Inflammatory macrophage treated with lipopolysaccharide for 4 hours (primary cell): Measurements from ENCODE around the gene EIF3A.
"Not testable (repeated sequence)": the region's sequence is repeated elsewhere in the genome, so short reads cannot be mapped to it uniquely, and the experiment has no call there.

Source experiments
- DNase-seq: peaks from one replicate; pipeline ENCODE4 v3.0.0-alpha.2; 2020

Gene EIF3A, protein sequence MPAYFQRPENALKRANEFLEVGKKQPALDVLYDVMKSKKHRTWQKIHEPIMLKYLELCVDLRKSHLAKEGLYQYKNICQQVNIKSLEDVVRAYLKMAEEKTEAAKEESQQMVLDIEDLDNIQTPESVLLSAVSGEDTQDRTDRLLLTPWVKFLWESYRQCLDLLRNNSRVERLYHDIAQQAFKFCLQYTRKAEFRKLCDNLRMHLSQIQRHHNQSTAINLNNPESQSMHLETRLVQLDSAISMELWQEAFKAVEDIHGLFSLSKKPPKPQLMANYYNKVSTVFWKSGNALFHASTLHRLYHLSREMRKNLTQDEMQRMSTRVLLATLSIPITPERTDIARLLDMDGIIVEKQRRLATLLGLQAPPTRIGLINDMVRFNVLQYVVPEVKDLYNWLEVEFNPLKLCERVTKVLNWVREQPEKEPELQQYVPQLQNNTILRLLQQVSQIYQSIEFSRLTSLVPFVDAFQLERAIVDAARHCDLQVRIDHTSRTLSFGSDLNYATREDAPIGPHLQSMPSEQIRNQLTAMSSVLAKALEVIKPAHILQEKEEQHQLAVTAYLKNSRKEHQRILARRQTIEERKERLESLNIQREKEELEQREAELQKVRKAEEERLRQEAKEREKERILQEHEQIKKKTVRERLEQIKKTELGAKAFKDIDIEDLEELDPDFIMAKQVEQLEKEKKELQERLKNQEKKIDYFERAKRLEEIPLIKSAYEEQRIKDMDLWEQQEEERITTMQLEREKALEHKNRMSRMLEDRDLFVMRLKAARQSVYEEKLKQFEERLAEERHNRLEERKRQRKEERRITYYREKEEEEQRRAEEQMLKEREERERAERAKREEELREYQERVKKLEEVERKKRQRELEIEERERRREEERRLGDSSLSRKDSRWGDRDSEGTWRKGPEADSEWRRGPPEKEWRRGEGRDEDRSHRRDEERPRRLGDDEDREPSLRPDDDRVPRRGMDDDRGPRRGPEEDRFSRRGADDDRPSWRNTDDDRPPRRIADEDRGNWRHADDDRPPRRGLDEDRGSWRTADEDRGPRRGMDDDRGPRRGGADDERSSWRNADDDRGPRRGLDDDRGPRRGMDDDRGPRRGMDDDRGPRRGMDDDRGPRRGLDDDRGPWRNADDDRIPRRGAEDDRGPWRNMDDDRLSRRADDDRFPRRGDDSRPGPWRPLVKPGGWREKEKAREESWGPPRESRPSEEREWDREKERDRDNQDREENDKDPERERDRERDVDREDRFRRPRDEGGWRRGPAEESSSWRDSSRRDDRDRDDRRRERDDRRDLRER (N-terminal part only)

DNA sequence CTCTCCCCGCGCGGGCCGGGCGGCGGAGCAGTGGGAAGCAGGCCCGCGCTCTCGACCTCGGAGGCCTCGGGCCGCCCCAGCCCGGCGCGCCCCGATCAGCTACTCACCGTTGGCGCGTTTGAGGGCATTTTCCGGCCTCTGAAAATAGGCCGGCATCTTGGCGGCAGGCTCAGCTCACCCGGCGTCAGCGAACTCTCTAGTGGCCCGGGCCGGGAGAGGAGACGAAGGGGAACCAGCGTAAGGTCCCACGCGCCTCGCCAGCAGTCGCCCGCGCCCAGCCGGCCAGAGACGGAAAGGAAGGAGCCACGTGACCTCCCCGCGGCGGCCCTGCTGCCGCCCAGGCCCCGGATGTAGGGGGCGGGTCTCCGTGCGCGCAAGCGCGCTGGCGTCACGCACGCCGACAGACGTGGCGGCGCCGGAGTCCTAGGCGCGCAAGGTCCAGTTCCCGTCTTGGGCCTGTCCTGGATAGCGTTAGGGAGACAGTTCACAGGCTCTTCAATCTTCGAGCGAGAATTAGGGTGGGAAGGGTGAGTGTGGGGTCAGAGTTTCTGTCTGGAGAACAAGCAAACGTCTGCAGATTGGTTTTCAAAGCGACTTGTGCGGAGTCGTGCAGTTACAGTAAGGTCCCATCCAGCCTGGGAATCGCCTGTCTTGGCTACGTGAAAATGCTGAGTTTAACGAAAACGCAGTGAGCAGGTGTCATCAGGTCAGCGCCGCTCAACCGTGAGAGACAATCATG lies at the start of gene EIF3A:
EIF3A (minus strand) TSS at position 297 of the 739 bp plus-strand sequence; CDS start at position 156, 141 bp downstream.
- peak; percentile 95 for DNase-seq

DNA sequence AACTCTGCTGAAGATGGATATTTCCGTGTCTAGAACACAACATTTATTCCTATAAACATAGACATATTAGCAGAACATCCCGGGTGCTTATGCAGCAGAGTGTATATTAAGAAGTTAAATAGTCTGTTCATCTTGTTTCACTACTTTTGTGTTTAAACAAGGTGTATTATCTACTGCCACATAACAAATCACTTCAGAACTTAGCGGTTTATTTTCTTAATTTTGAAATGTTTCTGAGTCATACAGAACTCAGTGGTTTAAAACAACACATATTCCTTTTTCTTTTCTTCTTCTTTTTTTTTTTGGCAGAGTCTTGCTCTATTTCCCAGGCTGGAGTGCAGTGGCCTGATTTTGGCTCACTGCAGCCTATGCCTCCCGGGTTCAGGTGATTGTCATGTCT lies 49.1 kb upstream of the EIF3A start:
- peak; percentile 43 for DNase-seq

DNA sequence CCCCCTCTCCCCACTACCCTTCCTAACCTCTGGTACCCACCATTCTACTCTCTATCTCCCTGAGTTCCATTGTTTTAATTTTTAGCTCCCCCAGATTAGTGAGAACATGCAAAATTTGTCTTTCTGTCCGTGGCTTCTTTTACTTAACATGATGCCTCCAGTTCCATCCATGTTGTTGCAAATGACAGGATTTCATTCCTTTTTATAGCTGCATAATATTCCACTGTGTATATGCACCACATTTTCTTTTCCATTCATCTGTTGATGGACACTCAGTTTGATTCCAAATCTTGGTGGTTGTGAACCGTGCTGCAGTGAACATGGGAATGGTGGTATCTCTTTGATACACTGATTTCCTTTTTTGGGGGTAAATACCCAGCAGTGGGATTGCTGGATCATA lies 45.3 kb upstream of the EIF3A start:
- DNase-seq = no peak

DNA sequence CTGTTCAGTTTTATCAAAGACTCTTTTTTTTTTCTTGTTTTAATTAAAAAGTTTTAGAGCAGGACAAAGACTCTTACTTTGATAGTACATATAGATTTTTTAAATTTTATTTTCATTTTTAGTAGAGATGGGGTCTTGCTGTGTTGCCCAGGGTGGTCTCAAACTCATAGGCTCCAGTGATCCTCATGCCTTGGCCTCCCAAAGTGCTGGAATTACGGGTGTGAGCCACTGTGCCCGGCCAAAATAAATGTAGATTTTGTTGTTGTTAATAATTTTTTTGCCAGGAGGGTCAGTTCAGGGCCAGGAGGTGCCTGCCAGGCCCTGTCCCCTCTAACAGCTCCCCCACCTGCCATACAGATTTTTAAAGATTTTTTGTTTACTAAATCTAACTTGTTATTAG lies 40.3 kb upstream of the EIF3A start:
- DNase-seq = no peak

DNA sequence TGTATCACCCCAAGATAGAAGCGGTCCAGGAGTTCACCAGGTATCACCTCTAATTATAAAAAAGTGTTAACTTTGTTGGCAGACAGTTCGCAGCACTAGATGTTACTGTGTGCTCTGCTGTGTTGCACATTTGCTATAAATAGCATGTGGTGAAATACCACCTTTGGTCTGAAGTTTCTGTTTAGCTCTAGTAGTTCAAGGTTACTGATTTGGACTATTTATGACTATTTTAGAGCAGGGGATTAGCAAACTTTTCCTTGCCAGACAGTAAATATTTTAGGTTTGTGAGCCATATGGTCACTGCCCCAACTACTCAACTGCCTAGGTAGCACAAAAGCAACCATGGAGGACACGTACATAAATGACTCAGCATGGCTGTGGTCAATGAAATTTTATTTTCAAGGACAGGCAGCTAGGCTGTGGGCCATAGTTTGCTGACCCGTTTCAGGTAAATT lies 39.8 kb upstream of the EIF3A start:
- no peak for DNase-seq

DNA sequence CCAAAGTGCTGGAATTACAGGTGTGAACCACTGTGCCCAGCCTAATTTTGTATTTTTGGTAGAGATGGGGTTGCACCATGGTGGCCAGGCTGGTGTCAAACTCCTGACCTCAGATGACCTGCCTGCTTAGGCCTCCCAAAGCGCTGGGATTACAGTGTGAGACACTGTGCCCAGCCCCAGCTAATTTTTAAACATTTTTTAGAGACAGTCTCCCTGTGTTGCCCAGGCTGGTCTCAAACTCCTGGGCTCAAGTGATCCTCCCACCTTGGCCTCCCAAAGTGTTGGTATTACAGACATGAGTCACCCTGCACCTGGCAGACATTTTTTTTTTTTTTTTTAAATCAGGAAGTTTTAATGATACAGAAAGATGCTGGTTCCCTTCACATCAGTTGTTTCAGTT lies 38.8 kb upstream of the EIF3A start:
- DNase-seq = no peak

DNA sequence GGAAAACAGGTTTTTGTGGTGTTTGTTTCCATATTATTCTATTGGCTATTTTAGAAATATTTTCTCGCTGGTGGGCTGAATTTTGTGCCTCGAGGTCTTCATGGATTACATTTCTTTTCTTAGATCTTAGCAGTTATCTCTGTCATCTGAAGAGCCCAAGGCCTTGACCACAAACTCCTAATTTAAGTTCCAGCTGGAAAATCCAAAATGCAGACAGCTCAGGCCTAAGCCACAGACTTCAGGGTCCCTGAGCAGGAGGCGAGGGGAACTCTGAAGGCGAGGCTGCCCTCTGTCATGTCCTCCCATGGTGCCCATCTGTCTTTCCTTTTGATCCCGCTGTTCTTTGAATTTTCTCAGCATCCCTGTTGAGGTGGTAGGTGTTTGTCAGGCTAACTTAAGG lies 37.6 kb upstream of the EIF3A start:
- no peak for DNase-seq

DNA sequence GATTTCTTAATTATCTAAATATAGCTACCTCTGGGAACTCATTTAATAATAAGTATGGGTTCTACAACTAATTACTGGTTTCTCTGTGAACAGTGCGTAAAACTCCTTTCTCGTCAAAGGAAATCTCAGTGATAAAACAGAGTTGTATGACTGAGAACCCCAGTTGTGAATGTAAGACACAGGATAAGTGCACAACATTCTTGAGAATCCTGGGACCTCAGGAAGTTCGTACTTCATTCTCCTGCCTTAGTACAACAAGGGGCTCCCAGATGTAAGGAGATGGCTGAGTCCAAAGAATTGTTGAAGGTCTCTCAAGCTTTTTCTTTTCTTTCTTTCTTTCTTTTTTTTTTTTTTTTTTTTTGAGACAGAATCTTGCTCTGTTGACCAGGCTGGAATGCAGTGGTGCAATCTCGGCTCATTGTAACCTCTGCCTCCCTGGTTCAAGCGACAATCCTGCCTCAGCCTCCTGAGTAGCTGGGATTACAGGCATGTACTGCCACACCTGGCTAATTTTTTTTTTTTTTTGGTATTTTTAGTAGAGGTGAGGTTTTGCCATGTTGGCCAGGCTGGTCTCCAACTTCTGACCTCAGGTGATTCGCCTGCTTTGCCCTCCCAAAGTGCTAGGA lies 35.8 kb upstream of the EIF3A start:
- no peak for DNase-seq

DNA sequence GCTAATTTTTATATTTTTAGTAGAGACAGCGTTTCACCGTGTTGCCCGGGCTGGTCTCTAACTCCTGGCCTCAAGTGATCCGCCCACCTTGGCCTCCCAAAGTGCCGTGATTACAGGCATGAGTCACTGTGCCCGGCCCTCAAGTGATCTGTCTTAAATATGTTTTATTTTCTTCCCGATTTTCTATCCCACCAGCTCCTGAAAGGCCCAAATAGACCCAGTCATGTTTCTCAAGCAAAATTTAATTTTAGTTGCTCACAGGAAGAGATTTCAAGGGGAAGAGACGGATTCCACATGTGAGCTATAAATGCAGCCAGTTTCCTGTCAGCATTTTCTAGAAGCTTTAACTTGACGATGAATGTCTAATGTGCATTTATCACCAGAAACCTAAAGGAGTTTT lies 35.3 kb upstream of the EIF3A start:
- no peak for DNase-seq

DNA sequence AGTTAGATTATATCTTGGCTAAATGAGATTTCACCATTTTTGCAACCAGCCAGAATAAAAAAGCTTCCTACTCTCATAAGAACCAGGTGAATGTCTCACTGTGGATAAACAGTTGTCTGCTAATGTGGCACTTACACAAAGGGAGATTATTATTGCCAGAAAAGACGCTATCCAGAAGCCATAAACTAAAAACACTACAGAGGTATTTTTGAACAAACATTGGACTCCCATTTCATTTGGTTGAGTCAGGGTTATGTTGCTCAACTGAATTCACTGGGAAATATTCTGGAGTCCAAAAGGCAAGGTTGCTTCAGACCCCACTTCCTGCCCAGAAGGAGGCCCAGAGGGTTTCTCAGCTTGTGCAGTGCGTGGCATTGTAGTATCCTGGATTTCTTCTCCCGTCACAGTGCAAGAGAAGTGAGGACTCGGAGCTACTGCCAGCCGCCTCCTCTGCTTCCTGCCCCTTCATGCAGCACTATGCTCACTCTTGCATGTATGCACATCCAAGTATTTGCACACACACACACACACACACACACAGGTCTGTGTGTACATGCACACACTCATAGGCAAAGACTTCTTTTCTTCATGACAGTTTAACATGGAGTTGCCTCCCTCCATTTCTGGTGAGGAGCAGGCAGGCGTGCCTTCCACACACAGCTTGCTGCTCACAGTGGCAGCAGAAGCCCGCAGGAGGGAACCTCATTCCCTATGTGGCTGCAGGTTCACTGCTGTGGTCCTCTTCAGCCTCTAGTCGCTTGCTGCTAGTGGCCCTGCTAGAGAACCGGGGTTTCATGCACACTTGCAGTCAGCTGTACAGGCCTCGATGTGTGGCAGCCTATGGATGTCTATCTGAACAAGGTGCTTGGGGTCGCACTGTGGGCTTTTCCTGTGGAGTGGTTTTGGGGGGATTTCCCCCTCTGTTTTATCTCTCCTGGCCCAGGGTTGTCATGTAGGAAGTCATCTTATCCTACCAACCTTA lies 33.4 kb upstream of the EIF3A start:
- peak; percentile 82 for DNase-seq

DNA sequence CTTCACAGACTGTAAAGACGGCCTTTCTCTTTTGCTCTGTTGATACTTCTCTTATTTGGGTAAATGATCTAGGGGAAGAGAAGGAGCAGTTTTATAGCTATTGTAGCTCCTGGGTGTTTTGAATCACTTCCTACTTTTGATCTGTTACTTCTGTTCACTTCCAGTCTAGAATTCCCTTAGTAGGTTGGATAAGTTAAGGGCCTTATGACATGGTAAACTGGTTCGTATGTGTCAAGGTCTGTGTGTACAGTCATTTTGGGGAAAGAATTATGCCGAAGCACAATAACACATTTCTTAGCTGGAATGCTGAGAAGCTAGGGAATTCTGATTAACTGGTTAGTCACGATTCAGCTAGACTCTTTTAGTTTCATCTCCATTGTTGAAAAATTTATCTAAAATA lies 31.4 kb upstream of the EIF3A start:
- peak; percentile 58 for DNase-seq

DNA sequence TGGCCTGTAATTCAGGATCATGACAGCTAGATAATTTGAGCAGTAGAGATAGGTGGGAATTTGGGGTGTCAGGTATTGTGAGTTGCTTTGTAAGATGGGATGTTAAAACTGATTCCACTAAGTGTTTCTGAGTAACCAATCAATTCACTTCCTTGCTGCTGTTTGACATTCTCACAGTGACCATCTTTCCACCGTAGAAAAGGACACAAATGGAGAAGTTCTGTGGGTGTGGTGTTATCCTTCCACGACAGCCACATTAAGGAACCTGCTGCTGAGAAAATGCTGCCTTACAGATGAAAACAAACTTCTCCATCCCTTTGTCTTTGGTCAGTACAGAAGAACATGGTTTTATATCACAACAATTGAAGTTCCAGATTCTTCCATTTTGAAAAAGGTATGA lies 27.2 kb upstream of the EIF3A start:
- DNase-seq = peak; percentile 45

DNA sequence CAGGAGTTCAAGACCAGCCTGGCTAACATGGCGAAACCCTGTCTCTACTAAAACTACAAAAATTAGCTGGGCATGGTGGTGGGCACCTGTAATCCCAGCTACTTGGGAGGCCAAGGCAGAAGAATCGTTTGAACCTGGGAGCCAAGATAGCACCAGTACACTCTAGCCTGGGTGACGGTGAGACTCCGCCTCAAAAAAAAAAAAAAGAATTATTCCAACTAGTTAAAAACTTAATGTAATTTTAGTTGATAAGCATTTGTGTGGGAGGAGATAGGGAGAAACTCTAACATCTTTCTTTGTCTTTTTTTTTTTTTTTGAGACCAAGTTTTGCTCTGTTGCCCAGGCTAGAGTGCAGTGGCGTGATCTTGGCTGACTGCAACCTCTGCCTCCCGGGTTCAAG lies 26.5 kb upstream of the EIF3A start:
- DNase-seq = not testable (repeated sequence)

DNA sequence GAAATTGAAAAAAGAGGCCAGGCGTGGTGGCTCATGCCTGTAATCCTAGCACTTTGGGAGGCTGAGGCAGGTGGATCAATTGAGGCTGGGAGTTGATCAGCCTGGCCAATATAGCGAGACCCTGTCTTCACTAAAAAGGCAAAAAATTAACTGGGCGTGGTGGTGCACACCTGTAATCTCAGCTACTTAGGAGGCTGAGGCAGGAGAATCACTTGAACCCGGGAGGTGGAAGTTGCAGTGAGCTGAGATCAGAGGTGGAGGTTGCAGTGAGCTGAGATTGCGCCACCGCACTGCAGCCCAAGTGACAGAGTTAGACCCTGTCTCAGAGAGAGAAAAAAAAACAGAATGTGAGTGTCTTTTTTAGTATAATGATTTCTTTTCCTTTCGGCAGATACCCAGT lies 25.3 kb upstream of the EIF3A start:
- not testable (repeated sequence) for DNase-seq

DNA sequence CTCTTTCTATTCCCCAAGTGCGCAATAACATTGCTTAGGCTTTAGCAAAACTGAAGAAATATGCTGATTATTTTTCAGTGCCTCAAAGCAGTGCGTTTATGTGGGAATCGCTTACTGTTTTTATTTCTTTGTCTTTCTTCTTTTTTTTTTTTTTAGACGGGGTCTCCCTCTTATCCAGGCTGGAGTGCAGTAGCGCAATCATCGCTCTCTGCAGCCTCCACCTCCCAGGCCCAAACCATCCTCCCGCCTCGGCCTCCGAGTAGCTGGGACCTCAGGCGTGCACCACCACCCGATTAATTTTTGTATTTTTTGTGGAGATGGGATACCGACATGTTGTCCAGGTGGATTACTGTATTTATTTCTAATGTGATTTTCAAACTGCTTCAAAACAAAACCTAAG lies 24.5 kb upstream of the EIF3A start:
- no peak for DNase-seq

DNA sequence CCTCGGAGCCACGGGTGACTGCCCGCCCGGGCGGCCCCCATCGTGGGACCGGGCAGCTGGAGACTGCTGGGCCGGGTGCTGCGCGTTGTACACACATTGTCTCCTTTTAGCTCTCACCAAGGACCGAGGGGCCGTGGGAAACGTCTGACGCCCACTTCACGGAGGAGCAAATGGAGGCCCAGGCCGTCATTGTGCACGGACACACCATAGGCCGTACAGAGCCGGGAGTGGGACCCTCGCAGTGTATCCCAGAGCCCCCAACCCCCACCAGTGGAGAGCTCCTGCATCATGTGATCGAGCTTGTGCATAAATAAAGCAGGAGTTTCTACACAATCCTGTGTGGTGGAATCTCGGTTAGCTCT lies 24.0 kb upstream of the EIF3A start:
- peak; percentile 22 for DNase-seq

DNA sequence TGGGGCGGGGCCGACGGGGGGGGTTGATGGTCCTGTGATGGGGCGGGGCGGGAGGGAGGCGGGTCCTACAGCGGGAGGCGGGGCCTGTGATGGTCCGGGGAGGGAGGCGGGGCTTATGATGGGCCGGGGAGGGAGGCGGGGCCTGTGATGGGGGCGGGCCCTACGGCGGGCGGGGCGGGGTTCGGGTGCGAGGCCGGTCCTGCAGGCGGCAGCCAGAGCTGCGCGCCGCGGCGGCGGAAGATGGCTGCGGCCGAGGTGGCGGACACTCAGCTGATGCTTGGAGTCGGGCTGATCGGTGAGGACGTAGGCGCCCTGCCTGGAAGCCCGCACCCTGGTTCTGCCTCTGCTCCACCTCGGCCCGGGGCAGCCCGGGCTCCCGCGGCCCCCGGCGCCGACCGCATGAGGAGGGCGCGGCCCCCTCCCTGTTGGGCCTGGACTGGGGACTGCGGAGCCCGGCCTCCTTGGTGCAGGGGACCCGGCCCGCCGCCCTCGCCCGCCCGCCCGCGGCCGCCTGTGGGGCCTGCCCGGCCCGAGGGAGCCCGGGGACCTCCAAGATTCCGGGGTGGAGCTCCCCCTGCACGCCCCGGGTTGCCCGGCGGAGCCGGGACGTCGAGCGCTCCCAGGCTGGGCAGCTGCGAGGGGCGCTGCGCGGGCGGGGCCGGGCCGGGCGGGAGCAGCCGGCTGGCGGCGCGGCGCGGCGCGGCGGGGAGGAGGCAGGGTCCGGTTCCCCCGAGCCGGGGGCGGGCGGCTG lies 23.5 kb upstream of the EIF3A start, which contains the start of gene DENND10:
DENND10 (plus strand) TSS at position 211 of the 751 bp plus-strand sequence; CDS start at position 241, 30 bp downstream.
- DNase-seq = peak; percentile 78

DNA sequence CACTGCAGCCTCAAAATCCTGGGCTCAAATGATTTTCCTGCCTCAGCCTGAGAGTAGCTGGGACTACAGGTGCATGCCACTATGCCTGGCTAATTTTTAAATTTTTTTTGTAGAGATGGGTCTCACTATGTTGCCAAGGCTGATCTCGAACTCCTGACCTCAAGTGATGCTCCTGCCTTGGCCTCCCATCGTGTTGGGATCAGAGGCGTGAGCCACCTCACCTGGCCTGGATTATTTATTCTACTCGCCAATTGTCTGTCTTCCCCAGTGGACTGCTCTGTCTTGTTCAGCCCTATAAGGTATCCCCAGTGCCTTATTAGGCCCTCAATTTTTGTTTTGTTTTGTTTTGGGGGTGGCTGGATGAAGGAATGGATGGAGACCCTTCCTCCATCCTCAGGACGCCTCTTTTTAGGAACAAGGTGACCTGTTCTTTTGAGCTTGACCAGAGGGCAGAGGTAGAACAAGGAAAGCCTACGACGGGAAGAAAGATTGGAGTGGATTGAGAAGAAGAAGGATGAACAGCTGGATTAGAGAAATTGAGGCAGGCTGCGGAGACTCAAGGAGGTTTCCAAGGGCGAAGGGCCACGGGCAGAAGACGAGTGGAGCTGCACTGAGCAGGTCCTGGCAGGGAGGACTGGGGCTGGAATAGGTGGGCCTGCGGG lies 22.8 kb upstream of the EIF3A start:
- DNase-seq = no peak
